Activated T-cell treated with anti-CD3 and anti-CD28 coated beads, Interleukin-2, amount 50 U/mL, for 4 hours (primary cell): ENCODE results near the gene PCDHB8. TPM values are rescaled to one million over a fixed set of nuclear protein-coding genes. Genes with fewer than 3 reads are reported as not detected.
"Not testable (repeated sequence)": the region's sequence is repeated elsewhere in the genome, so short reads cannot be mapped to it uniquely, and the experiment has no call there.

Experiments used
- ATAC-seq, 2 donors: fragments of 200-7000 bp; cut with Tn5 transposase; one replicate each; pipeline ENCODE4 v1.10.0; 2021
- DNase-seq: peaks from one replicate; pipeline ENCODE4 v3.0.0-alpha.2; 2020
- H3K27me3 Mint-ChIP-seq: one replicate; pipeline ENCODE4 v1.8.0; 2021; ENCODE audit warnings: low read depth, mixed read lengths
- H3K36me3 Mint-ChIP-seq: one replicate; pipeline ENCODE4 v1.8.0; 2022; ENCODE audit warnings: mixed read lengths; ENCODE audit not compliant: insufficient read depth
- H3K4me1 Mint-ChIP-seq: one replicate; pipeline ENCODE4 v1.8.0; 2021; ENCODE audit warnings: low read depth, mixed read lengths
- H3K4me3 Mint-ChIP-seq: one replicate; pipeline ENCODE4 v1.8.0; 2021; ENCODE audit warnings: mild to moderate bottlenecking, moderate library complexity, mixed read lengths
- H3K9me3 Mint-ChIP-seq: one replicate; pipeline ENCODE4 v1.8.0; 2021; ENCODE audit warnings: mixed read lengths
- total RNA-seq, 3 donors: library from RNA; stranded (reverse); gene quantifications; one replicate each; pipeline ENCODE4 v1.2.1, GENCODE V29; 2021

PCDHB8 gene
- total RNA-seq, 3 donors from 2014 or later: not detected

DNA sequence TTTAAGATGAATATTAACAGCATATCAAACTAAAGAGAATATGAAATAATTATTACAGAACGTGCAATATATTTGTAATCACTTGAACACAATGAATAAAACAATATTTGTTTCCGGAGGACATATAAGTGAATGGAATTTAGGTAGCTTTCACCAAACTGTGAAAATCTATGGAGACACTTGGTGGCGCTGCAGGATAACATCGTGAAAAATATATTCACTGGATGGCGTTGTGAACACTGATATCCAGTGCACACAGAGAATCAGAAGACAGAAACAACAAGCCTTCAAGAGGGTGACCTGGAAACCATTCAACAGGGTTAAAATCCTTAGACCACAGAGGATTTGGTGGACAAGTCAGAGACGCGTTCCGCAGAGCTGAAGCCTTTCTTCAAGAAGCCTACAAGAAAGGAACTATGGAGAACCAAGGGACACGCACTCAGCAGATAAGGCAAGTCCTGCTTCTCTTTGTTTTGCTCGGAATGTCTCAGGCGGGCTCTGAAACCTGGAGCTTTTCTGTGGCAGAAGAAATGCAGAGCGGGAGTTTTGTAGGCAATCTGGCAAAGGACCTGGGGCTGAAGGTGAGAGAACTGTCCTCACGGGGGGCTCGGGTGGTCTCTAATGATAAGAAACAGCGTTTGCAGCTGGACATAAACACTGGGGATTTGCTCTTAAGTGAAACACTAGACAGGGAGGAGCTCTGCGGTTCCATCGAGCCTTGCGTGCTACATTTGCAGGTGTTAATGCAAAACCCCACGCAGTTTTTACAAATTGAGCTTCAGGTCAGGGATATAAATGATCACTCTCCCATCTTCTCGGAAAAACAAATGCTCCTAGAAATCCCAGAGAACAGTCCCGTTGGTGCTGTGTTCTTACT lies 22.0 kb downstream of the PCDHB8 start, which contains the start of gene PCDHB11:
PCDHB11 (plus strand) TSS at position 269 of the 877 bp plus-strand sequence; CDS start at position 417, 148 bp downstream.
- H3K36me3 Mint-ChIP-seq: peaks cover 1% of the 10 kb centered on the region
- peaks cover 47% of the 10 kb centered on the region for H3K27me3 Mint-ChIP-seq
- no peak for ATAC-seq
- DNase-seq: no peak
- H3K4me3 Mint-ChIP-seq: no peak within 1 kb of the TSS
- peaks cover 48% of the 10 kb centered on the region for H3K9me3 Mint-ChIP-seq
- no peaks in the 10 kb centered on the region for H3K4me1 Mint-ChIP-seq

GRCh38 chr5:141201126-141201525 lies 23.5 kb downstream of the PCDHB8 start:
- DNase-seq, H3K36me3 Mint-ChIP-seq, ATAC-seq, H3K4me3 Mint-ChIP-seq, H3K4me1 Mint-ChIP-seq: not testable (repeated sequence)
- peaks cover 41% of the 10 kb centered on the region for H3K9me3 Mint-ChIP-seq
- peaks cover 47% of the 10 kb centered on the region for H3K27me3 Mint-ChIP-seq

DNA sequence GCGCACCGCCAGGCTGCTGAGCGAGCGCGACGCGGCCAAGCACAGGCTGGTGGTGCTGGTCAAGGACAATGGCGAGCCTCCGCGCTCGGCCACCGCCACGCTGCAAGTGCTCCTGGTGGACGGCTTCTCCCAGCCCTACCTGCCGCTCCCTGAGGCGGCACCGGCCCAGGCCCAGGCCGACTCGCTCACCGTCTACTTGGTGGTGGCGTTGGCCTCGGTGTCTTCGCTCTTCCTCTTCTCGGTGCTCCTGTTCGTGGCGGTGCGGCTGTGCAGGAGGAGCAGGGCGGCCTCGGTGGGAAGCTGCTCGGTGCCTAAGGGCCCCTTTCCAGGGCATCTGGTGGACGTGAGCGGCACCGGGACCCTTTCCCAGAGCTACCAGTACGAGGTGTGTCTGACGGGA lies 24.1 kb downstream of the PCDHB8 start:
- not testable (repeated sequence) for H3K4me3 Mint-ChIP-seq, ATAC-seq, H3K4me1 Mint-ChIP-seq, H3K36me3 Mint-ChIP-seq, DNase-seq
- Mint-ChIP-seq H3K9me3 (peaks cover 36% of the 10 kb centered on the region), H3K27me3 (peaks cover 50% of the 10 kb centered on the region)

DNA sequence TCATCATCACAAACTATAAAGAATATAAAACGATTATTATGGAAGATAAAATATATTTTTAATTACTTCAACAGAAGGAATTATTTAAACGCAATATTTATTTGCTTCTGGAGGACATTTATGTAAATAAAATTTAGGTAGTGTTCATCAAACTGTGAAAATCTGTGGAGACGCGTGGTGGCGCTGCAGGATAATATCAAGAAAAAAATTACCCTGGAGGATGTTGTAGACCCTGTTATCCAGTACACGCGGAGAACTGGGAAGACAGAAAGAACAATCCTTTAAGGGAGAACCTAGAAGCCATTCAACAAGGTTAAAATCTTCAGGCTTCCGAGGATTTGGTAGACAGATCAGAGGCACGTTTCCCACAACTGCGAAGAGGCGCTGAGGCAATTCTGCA lies 30.9 kb downstream of the PCDHB8 start, which contains the start of gene PCDHB12:
PCDHB12 (plus strand) TSS at position 242 of the 400 bp plus-strand sequence. CDS start 189 bp downstream, outside the sequence.
- DNase-seq: no peak
- no peak for ATAC-seq
- Mint-ChIP-seq H3K4me1 (no peaks in the 10 kb centered on the region), H3K36me3 (peaks cover 2% of the 10 kb centered on the region), H3K9me3 (peaks cover 11% of the 10 kb centered on the region), H3K4me3 (no peak within 1 kb of the TSS), H3K27me3 (peaks cover 54% of the 10 kb centered on the region)

DNA sequence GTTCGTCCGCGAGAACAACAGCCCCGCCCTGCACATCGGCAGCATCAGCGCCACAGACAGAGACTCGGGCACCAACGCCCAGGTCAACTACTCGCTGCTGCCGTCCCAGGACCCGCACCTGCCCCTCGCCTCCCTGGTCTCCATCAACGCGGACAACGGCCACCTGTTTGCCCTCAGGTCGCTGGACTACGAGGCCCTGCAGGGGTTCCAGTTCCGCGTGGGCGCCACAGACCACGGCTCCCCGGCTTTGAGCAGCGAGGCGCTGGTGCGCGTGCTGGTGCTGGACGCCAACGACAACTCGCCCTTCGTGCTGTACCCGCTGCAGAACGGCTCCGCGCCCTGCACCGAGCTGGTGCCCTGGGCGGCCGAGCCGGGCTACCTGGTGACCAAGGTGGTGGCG lies 32.7 kb downstream of the PCDHB8 start:
- not testable (repeated sequence) for H3K4me1 Mint-ChIP-seq, H3K36me3 Mint-ChIP-seq, ATAC-seq, H3K4me3 Mint-ChIP-seq, DNase-seq
- H3K9me3 Mint-ChIP-seq: peaks cover 15% of the 10 kb centered on the region
- peaks cover 63% of the 10 kb centered on the region for H3K27me3 Mint-ChIP-seq

DNA sequence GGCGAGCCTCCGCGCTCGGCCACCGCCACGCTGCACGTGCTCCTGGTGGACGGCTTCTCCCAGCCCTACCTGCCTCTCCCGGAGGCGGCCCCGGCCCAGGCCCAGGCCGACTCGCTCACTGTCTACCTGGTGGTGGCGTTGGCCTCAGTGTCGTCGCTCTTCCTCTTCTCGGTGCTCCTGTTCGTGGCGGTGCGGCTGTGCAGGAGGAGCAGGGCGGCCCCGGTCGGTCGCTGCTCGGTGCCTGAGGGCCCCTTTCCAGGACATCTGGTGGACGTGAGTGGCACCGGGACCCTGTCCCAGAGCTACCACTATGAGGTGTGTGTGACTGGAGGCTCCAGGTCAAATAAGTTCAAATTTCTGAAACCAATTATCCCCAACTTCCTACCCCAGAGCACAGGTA lies 33.3 kb downstream of the PCDHB8 start:
- H3K9me3 Mint-ChIP-seq: peaks cover 15% of the 10 kb centered on the region
- not testable (repeated sequence) for H3K36me3 Mint-ChIP-seq, ATAC-seq

DNA sequence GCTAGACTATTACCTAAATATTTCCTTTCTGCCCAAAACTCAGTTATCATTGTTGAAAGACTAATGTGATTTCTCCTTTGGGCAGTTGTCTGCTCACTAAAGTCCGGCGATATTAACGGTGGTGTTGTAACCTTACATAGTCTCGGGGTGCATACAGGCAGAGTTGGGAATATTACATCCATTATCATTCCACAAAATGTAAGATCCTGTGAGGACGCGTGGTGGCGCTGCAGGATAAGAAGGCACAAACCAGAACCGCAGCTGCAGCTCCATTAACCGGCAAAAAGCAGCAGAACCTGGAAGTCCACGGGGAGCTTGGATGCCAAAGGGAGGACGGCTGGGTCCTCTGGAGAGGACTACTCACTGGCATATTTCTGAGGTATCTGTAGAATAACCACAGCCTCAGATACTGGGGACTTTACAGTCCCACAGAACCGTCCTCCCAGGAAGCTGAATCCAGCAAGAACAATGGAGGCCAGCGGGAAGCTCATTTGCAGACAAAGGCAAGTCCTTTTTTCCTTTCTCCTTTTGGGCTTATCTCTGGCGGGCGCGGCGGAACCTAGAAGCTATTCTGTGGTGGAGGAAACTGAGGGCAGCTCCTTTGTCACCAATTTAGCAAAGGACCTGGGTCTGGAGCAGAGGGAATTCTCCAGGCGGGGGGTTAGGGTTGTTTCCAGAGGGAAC lies 36.2 kb downstream of the PCDHB8 start, which contains the start of gene PCDHB13:
PCDHB13 (plus strand) TSS at position 264 of the 684 bp plus-strand sequence; CDS start at position 469, 205 bp downstream.
- not testable (repeated sequence) for H3K4me1 Mint-ChIP-seq, DNase-seq, H3K36me3 Mint-ChIP-seq, H3K4me3 Mint-ChIP-seq, ATAC-seq
- Mint-ChIP-seq H3K27me3 (peaks cover 59% of the 10 kb centered on the region), H3K9me3 (peaks cover 20% of the 10 kb centered on the region)

More for the DNA sequence above, 33.3 kb downstream of the PCDHB8 start:
- not testable (repeated sequence) for H3K4me3 Mint-ChIP-seq, H3K4me1 Mint-ChIP-seq, DNase-seq
- H3K27me3 Mint-ChIP-seq: peaks cover 64% of the 10 kb centered on the region

- not testable (repeated sequence) for H3K36me3 Mint-ChIP-seq, DNase-seq, H3K4me1 Mint-ChIP-seq, ATAC-seq, H3K4me3 Mint-ChIP-seq
- Mint-ChIP-seq H3K9me3 (peaks cover 24% of the 10 kb centered on the region), H3K27me3 (peaks cover 57% of the 10 kb centered on the region)
These were observed 37.0 kb downstream of the PCDHB8 start for GRCh38 chr5:141214583-141214982.

- not testable (repeated sequence) for H3K36me3 Mint-ChIP-seq, ATAC-seq, H3K4me1 Mint-ChIP-seq, DNase-seq, H3K4me3 Mint-ChIP-seq
- peaks cover 25% of the 10 kb centered on the region for H3K9me3 Mint-ChIP-seq
- peaks cover 54% of the 10 kb centered on the region for H3K27me3 Mint-ChIP-seq
These were observed 37.9 kb downstream of the PCDHB8 start for GRCh38 chr5:141215504-141215903.

GRCh38 chr5:141216035-141216434 lies 38.4 kb downstream of the PCDHB8 start:
- not testable (repeated sequence) for H3K36me3 Mint-ChIP-seq, H3K4me3 Mint-ChIP-seq, DNase-seq, ATAC-seq, H3K4me1 Mint-ChIP-seq
- H3K9me3 Mint-ChIP-seq: peaks cover 22% of the 10 kb centered on the region
- peaks cover 51% of the 10 kb centered on the region for H3K27me3 Mint-ChIP-seq

- DNase-seq (no peak), ATAC-seq (no peak)
- Mint-ChIP-seq H3K27me3 (peaks cover 47% of the 10 kb centered on the region), H3K9me3 (peaks cover 24% of the 10 kb centered on the region), H3K4me1 (peaks cover 3% of the 10 kb centered on the region), H3K4me3 (peak within 1 kb of the TSS; percentile 41), H3K36me3 (no peaks in the 10 kb centered on the region)
These were observed 45.7 kb downstream of the PCDHB8 start, which contains the start of gene PCDHB14 for GRCh38 chr5:141223112-141223783. Gene PCDHB14, plus strand, starts transcription at chr5:141223343. Its CDS starts 163 bp downstream, at chr5:141223506.

DNA sequence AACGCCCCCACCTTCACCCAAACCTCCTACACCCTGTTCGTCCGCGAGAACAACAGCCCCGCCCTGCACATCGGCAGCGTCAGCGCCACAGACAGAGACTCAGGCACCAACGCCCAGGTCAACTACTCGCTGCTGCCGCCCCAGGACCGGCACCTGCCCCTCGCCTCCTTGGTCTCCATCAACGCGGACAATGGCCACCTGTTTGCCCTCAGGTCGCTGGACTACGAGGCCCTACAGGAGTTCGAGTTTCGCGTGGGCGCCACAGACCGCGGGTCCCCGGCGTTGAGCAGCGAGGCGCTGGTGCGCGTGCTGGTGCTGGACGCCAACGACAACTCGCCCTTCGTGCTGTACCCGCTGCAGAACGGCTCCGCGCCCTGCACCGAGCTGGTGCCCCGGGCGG lies 47.3 kb downstream of the PCDHB8 start:
- DNase-seq, ATAC-seq, H3K4me3 Mint-ChIP-seq, H3K4me1 Mint-ChIP-seq, H3K36me3 Mint-ChIP-seq: not testable (repeated sequence)
- peaks cover 38% of the 10 kb centered on the region for H3K27me3 Mint-ChIP-seq
- peaks cover 18% of the 10 kb centered on the region for H3K9me3 Mint-ChIP-seq

DNA sequence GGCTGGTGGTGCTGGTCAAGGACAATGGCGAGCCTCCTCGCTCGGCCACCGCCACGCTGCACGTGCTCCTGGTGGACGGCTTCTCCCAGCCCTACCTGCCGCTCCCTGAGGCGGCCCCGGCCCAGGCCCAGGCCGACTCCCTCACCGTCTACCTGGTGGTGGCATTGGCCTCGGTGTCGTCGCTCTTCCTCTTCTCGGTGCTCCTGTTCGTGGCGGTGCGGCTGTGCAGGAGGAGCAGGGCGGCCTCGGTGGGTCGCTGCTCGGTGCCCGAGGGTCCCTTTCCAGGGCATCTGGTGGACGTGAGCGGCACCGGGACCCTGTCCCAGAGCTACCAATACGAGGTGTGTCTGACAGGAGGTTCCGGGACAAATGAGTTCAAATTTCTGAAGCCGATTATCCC lies 47.8 kb downstream of the PCDHB8 start:
- ATAC-seq, H3K4me3 Mint-ChIP-seq, H3K4me1 Mint-ChIP-seq, H3K36me3 Mint-ChIP-seq, DNase-seq: not testable (repeated sequence)
- Mint-ChIP-seq H3K9me3 (peaks cover 15% of the 10 kb centered on the region), H3K27me3 (peaks cover 36% of the 10 kb centered on the region)
